AG09309 (cell line): ENCODE data around the gene RSPH1.

Experiments used
- DNase-seq: peaks from one replicate; pipeline ENCODE4 v3.0.0-alpha.2; 2010; ENCODE audit warnings: low read depth
- H3K4me3 ChIP-seq: 2 replicates; pipeline ENCODE4 v1.5.1; 2011; ENCODE audit warnings: mild to moderate bottlenecking, low read depth, low read length, moderate library complexity; ENCODE audit not compliant: control insufficient read depth
- TF ChIP-seq, protein P1 (sequence below): IDR thresholded peaks from 2 replicates; pipeline ENCODE4 v1.5.1; 2011; ENCODE audit warnings: mild to moderate bottlenecking, low read depth, low read length, inconsistent platforms; ENCODE audit not compliant: insufficient read depth, control insufficient read depth; ENCODE audit errors: missing control alignments

Gene RSPH1

DNA sequence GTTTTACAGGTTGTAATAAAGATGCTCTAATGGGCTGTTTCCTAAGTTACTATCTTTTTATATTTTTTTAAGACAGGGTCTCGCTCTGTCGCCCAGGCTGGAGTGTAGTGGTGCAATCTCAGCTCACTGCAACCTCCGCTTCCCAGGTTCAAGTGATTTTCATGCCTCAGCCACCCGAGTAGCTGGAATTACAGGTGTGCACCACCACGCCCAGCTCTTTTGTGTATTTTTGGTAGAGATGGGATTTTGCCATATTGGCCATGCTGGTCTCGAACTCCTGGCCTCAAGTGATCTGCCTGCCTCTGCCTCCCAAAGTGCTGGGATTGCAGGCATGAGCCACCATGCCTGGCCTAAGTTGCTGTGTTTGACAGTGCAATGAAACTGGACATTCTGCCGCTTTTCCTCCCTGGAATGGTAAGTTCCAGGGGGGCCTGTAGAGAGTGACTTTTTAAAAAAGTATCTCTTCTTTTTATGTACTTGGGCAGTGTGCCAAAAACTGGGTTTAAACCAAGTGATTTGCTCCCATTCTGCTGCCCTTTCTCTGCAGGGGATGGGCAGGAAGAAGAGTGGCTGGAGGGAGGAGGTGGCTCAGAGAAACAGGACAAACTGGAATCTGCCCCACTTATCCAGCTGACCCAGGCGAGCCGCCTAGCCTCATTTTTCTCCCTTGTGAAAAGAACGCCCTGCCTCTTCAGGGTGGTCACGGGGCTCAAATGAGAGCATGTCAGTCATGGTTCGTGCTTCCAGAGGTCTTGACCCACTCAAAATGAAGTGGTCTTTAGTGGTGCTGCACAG is 19.9 kb upstream of the RSPH1 start:
- TF ChIP-seq, protein P1, sequence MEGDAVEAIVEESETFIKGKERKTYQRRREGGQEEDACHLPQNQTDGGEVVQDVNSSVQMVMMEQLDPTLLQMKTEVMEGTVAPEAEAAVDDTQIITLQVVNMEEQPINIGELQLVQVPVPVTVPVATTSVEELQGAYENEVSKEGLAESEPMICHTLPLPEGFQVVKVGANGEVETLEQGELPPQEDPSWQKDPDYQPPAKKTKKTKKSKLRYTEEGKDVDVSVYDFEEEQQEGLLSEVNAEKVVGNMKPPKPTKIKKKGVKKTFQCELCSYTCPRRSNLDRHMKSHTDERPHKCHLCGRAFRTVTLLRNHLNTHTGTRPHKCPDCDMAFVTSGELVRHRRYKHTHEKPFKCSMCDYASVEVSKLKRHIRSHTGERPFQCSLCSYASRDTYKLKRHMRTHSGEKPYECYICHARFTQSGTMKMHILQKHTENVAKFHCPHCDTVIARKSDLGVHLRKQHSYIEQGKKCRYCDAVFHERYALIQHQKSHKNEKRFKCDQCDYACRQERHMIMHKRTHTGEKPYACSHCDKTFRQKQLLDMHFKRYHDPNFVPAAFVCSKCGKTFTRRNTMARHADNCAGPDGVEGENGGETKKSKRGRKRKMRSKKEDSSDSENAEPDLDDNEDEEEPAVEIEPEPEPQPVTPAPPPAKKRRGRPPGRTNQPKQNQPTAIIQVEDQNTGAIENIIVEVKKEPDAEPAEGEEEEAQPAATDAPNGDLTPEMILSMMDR: no peak
- no peak for DNase-seq
- no peak overlapping the region for H3K4me3 ChIP-seq

DNA sequence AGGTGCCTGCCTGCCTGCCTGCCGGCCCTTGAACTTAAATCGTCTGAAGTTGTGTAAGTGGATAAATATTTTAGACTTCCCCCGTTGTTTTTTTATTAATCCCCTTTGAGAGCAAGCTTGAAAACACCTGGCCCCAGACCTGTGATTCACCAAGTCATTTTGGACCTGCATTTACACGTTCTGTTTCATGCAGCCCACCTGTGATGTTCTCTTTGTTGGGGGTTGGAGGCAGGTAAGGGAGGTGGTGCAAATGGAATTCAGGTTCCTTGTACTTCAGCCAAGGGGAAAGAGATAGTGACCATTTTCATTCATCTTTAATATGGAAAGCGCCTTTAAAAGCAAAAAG is 18.8 kb upstream of the RSPH1 start:
- DNase-seq: no peak
- TF ChIP-seq, protein P1: no peak
- no peak overlapping the region; the same call in 1 of the 2 replicates for H3K4me3 ChIP-seq

DNA sequence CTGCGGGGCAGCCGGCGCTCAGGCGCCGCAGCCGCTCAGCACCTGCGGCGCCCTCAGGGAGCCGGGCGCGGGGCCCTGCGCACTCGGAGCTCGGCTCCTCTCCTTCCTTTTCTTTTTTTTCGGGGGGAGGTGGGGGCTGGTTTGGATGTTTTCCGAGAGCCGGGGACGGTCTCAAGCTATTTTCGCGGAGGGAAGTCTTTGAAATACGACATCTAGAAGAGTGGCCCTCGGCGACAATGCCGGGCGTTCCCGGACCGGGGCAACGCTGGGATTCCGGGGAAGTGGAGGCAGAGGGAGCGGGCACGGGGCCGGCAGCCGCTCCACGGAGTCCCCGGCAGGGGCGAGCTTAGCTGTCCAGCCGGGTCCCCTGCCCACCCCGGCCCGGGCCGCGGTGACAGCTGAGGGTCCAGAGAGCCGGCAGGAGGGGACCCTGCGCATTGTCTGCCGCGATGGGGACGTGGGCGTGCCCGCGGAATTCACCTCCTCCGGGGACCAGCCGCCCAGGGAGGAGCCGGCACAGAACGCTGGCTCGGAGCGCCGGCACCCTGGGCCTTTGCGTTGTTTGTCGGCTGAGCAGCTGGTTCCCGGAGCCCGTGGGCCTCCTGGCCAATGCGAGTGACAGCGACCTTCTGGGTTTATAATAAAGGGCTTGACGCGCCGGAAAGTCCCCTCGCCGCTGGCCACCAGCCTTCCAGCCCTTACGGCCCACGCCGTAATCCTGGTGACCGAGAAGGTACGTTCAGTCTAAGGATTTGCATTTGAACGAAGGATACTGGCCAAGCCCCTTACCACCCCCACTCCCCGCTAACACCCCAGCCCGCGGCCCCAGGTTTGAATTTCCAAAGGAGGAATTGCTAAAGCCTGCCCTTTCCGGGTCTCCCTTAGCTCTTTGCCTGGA is 18.2 kb upstream of the RSPH1 start:
- DNase-seq: no peak
- peak overlapping the region; percentile 43 for H3K4me3 ChIP-seq
- TF ChIP-seq, protein P1: no peak

DNA sequence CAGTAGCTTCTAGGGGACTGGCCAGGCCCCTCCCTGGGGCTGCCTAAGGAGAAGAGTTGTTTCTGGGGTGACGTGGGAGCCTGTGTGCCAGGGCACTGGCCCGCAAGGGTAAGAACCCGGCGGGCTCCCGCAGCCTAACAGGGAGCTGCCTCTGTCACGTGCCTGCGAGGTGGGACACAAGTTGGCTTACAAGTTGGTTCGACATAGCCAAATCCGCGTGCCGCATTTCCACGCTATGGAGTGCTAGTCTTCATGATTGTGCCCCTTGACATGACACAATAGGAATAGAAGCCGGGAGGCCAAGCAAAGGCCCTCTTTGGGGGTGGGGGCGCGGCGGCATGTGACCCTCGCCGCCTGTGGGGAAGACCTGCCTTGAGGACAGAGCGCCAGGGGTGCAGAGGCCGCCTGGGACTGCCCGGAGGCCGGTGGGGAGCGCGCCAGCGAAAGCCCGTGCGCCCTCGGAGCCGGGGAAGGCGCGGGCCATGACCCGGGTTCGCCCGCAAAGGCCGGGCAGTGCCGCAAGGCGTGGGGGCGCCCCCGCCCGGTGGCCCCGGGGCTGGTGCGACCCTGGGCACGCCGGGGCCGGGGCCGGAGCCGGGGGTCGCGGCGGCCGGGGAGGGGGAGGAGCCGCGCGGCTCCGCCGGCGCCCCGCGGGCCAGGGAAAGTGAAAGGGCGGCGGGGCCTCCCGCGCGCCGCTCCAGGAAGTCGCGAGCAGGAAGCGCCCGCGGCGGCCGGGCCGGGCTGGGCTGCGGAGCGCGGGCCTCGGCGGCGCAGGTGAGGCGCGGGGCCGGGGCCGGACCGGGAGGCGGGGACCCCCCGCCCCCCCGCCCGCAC is 17.3 kb upstream of the RSPH1 start, which contains the start of gene SLC37A1:
Gene SLC37A1 (plus strand): TSS at position 702 of the 834 bp plus-strand sequence. CDS start 4,603 bp downstream, outside the sequence.
- no peak for DNase-seq
- H3K4me3 ChIP-seq: peak within 1 kb of the TSS; percentile 43
- TF ChIP-seq, protein P1: no peak

DNA sequence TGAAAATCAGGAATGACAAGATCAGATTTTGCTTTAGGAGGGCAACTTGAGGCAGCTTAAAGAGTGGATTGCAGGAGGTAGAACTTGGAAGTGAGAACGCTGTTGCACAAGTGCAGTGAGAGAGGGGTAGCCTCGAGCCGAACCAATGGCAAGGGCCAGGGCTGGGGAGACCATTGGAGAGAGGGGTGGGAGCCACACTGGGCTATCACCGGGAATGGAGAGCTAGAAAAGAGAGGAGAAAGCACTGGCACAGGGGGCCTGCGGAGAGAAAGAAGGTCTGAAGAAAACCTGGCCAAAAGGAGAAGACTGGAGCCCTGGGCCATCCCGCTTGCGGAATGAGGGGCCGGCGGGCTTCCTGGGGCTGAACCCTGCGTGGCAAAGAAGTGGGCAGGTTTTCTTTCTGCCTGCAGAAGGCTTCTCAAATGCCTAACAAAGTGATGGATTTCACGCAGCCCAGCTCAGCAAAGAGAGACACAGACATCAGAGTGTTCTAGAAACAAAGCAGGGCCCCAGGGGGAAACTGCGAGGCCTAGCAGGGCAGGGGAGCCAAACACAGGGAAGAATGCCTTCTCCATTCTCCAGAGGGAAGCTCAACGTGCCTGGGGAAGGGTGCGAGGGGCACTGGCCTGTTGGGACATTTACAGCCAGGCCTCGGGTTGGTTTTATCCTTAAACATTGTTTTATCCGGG is 16.5 kb upstream of the RSPH1 start:
- TF ChIP-seq, protein P1: no peak
- no peak overlapping the region for H3K4me3 ChIP-seq
- no peak for DNase-seq
